Measurements from ENCODE around the gene NRXN3.
"Not testable (repeated sequence)": the region's sequence is repeated elsewhere in the genome, so short reads cannot be mapped to it uniquely, and the experiment has no call there.

The NRXN3 gene

GRCh38 chr14:79017561-79017960, 847.4 kb downstream of the NRXN3 start:
- Mint-ChIP-seq H3K4me3 (no peak overlapping the region), H3K4me1 (peaks cover 53% of the 10 kb centered on the region), H3K36me3 (ENCODE audit: low read depth) (peaks cover 3% of the 10 kb centered on the region), H3K27ac (no peak overlapping the region), H3K9me3 (no peaks in the 10 kb centered on the region), H3K27me3 (ENCODE audit: low read depth) (no peaks in the 10 kb centered on the region)
- TF ChIP-seq CTCF (IDR thresholded peaks at IDR 0.05; ENCODE audit: unreplicated experiment in 3 of 3) = no peak

DNA sequence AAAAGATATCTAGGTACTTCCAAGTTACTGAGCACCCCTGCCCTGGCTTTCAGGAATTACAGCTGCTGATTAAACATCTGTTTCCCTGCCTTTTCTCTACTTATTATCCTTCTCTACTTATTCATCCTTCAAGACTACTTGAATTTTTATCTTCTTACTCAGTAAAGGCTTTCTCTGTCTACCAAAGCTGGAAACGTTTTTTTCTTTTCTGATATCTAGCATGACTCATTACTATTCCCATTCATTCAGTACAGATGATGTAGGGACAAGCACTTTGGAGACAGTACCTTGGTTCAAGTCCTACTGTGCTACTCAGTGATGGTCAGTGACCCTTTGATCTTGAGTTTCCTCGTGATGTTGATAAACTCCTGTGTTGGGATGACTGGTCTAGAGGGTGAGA, 848.7 kb downstream of the NRXN3 start:
- H3K4me3 Mint-ChIP-seq = no peak overlapping the region
- H3K36me3 Mint-ChIP-seq (ENCODE audit: low read depth) = peaks cover 3% of the 10 kb centered on the region
- no peaks in the 10 kb centered on the region for H3K9me3 Mint-ChIP-seq
- H3K27me3 Mint-ChIP-seq (ENCODE audit: low read depth) = no peaks in the 10 kb centered on the region
- H3K4me1 Mint-ChIP-seq = peaks cover 64% of the 10 kb centered on the region
- no peak overlapping the region for H3K27ac Mint-ChIP-seq
- no peak for TF ChIP-seq CTCF (IDR thresholded peaks at IDR 0.05; ENCODE audit: unreplicated experiment in 3 of 3)

GRCh38 chr14:79019898-79020297, 849.7 kb downstream of the NRXN3 start:
- not testable (repeated sequence) for H3K27ac Mint-ChIP-seq, H3K4me3 Mint-ChIP-seq

DNA sequence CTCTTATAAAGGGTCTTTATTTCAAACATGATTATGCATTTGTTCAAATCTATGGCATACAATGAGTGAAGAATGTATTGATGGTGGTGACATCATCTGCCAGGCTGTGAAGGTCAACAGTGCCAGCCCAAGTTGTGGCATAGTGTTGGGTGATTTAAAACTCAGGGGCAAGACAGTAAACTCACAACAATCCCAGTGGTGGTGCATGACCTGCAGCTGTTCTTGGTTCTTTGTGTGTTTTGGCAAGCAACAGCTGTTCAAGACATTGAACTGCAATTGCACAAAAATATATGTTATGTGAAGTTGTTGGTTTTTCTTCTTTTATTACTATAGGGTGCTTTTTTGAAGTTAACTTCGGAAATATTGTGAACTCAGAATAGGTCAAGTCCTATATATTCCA, 851.6 kb downstream of the NRXN3 start:
- Mint-ChIP-seq H3K9me3 (no peaks in the 10 kb centered on the region), H3K27ac (peak overlapping the region; percentile 2 to 28 (median 21)), H3K27me3 (ENCODE audit: low read depth) (no peaks in the 10 kb centered on the region), H3K4me3 (no peak overlapping the region), H3K4me1 (peaks cover 61% of the 10 kb centered on the region), H3K36me3 (ENCODE audit: low read depth) (no peaks in the 10 kb centered on the region)
- TF ChIP-seq CTCF (IDR thresholded peaks at IDR 0.05; ENCODE audit: unreplicated experiment in 3 of 3) = no peak

More at GRCh38 chr14:79019898-79020297, 849.7 kb downstream of the NRXN3 start:
- not testable (repeated sequence) for H3K36me3 Mint-ChIP-seq (ENCODE audit: low read depth); H3K27me3 Mint-ChIP-seq (ENCODE audit: low read depth); H3K9me3 Mint-ChIP-seq
- H3K4me1 Mint-ChIP-seq = peaks cover 65% of the 10 kb centered on the region

DNA sequence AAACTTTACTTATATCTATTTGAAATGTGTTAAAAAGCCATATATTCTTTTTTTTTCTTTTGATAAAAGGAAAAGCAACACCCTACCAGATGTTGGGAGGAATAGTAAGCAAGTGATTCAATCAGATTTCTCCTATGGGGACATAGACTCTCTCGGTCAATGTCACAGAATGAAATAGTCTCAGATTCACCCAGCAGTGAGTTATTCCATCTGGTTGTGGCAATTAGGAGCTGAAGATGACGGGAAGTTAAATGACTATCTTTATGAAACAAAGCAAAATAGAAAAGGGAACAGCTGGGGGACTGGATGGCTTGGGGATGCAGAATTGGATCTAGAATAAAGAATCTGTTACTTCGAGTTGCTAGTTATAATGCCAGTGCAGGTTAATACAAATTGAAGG, 857.0 kb downstream of the NRXN3 start:
- Mint-ChIP-seq H3K4me1 (peaks cover 21% of the 10 kb centered on the region), H3K27ac (peak overlapping the region in 1 of 3 experiments; percentile 1), H3K27me3 (ENCODE audit: low read depth) (no peaks in the 10 kb centered on the region), H3K9me3 (no peaks in the 10 kb centered on the region), H3K36me3 (ENCODE audit: low read depth) (no peaks in the 10 kb centered on the region), H3K4me3 (no peak overlapping the region)
- TF ChIP-seq CTCF (IDR thresholded peaks at IDR 0.05; ENCODE audit: unreplicated experiment in 3 of 3) = no peak

DNA sequence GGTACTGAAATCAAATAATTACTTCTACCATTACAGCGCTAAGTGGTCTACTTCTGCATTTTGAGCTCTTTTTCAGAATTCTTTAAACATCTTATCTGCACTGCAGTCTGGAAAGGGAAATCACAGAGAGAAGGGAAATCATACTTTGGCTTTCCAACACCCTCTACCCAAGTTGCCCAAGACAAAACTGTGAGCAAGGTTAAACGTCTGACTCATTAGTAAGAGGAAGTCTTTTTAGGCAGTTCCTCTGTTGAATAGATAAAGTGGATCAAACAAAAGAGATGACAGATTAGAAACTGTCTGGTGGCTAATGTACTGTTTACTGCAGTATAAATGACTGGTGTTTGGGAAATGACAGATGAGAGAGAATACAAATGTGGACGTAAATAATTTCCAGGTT, 858.1 kb downstream of the NRXN3 start:
- Mint-ChIP-seq H3K4me1 (peaks cover 10% of the 10 kb centered on the region), H3K4me3 (no peak overlapping the region), H3K27ac (no peak overlapping the region), H3K36me3 (ENCODE audit: low read depth) (no peaks in the 10 kb centered on the region), H3K9me3 (no peaks in the 10 kb centered on the region), H3K27me3 (ENCODE audit: low read depth) (no peaks in the 10 kb centered on the region)
- TF ChIP-seq CTCF (IDR thresholded peaks at IDR 0.05; ENCODE audit: unreplicated experiment in 3 of 3) = no peak
